HEK293 (cell line): ENCODE data around the gene SQSTM1.
A peak's percentile ranks its signal among the peaks of the same experiment; 100 is the strongest.

ENCODE experiments used
- CTCF ChIA-PET: fragments of 350-600 bp; formaldehyde crosslinking; extraction: SDS; loops from one replicate; lab custom pipeline; 2021; ENCODE audit warnings: antibody characterized with exemption; lab: Yijun Ruan, JAX
- POLR2A ChIA-PET: fragments of 300-600 bp; formaldehyde crosslinking; extraction: SDS; loops from one replicate; lab custom pipeline; 2020; ENCODE audit warnings: antibody characterized with exemption, inconsistent platforms; lab: Yijun Ruan, JAX
- H3K27ac ChIP-seq: fragments of 200-500 bp; sonication (Bioruptor generic); 2 replicates; pipeline ENCODE4 v1.5.1; 2014; ENCODE audit warnings: low read depth, low read length, control low read depth, inconsistent platforms; ENCODE audit errors: extremely low read depth
- H3K36me3 ChIP-seq, 2 experiments: fragments of 200-500 bp in 1 of 2; sonication (Bioruptor generic) in 1 of 2; 1 replicate in 1 of 2; 2 replicates in 1 of 2; pipeline ENCODE4 v1.5.1; 2014 to 2017; ENCODE audit warnings: inconsistent platforms in 2 of 2, low read length in 2 of 2; ENCODE audit not compliant: control insufficient read depth in 2 of 2, insufficient read depth in 1 of 2
- H3K4me1 ChIP-seq: fragments of 200-500 bp; sonication (Bioruptor generic); 2 replicates; pipeline ENCODE4 v1.5.1; 2014; ENCODE audit warnings: mild to moderate bottlenecking, low read length, inconsistent platforms; ENCODE audit not compliant: control insufficient read depth, insufficient read depth
- H3K4me3 ChIP-seq: 2 replicates; pipeline ENCODE4 v1.5.1; 2011; ENCODE audit warnings: low read depth, mild to moderate bottlenecking, control low read depth, low read length, moderate library complexity
- H3K9me3 ChIP-seq: fragments of 200-500 bp; sonication (Bioruptor generic); 2 replicates; pipeline ENCODE4 v1.5.1; 2014; ENCODE audit warnings: low read depth, low read length, inconsistent platforms; ENCODE audit not compliant: control insufficient read depth, insufficient read depth
- MYNN ChIP-seq: fragments of 450-650 bp; formaldehyde crosslinking; IDR thresholded peaks from 2 replicates; pipeline ENCODE4 v1.5.1; 2016; ENCODE audit warnings: missing biosample characterization, missing genetic modification characterization, borderline replicate concordance
- OSR2 ChIP-seq: fragments of 450-650 bp; formaldehyde crosslinking; IDR thresholded peaks from 2 replicates; pipeline ENCODE4 v1.5.1; 2016; ENCODE audit warnings: missing biosample characterization, missing genetic modification characterization
- PRDM6 ChIP-seq: fragments of 450-650 bp; formaldehyde crosslinking; IDR thresholded peaks from 2 replicates; pipeline ENCODE4 v1.5.1; 2017; ENCODE audit warnings: missing biosample characterization, missing genetic modification characterization
- ZBTB48 ChIP-seq: fragments of 450-650 bp; formaldehyde crosslinking; IDR thresholded peaks from 2 replicates; pipeline ENCODE4 v1.5.1; 2016; ENCODE audit warnings: missing biosample characterization, missing genetic modification characterization
- ZFP3 ChIP-seq: fragments of 450-650 bp; formaldehyde crosslinking; IDR thresholded peaks from 2 replicates; pipeline ENCODE4 v1.5.1; 2016; ENCODE audit warnings: low read depth, missing biosample characterization, missing genetic modification characterization
- ZNF10 ChIP-seq: fragments of 450-650 bp; formaldehyde crosslinking; IDR thresholded peaks from 2 replicates; pipeline ENCODE4 v1.5.1; 2017; ENCODE audit warnings: missing biosample characterization, missing genetic modification characterization
- ZNF202 ChIP-seq: fragments of 450-650 bp; formaldehyde crosslinking; IDR thresholded peaks from 2 replicates; pipeline ENCODE4 v1.5.1; 2016; ENCODE audit warnings: missing biosample characterization, missing genetic modification characterization, borderline replicate concordance
- ZNF274 ChIP-seq, 2 experiments: fragments of 200-500 bp in 1 of 2; fragments of 450-650 bp in 1 of 2; sonication (Bioruptor generic) in 1 of 2; formaldehyde crosslinking in 1 of 2; IDR thresholded peaks; 2 replicates each; pipeline versions ENCODE4 v1.5.1 to v1.6.1; 2014 to 2016; ENCODE audit warnings: borderline replicate concordance in 1 of 2, inconsistent platforms in 1 of 2, low read length in 1 of 2, missing biosample characterization in 1 of 2, missing genetic modification characterization in 1 of 2
- ZNF280D ChIP-seq: fragments of 450-650 bp; formaldehyde crosslinking; IDR thresholded peaks from 2 replicates; pipeline ENCODE4 v1.5.1; 2016; ENCODE audit warnings: missing biosample characterization, missing genetic modification characterization
- ZNF335 ChIP-seq: fragments of 450-650 bp; formaldehyde crosslinking; conservative IDR thresholded peaks from 2 replicates; pipeline ENCODE4 v1.5.1; 2016; ENCODE audit warnings: missing biosample characterization, missing genetic modification characterization
- ZNF341 ChIP-seq: fragments of 450-650 bp; formaldehyde crosslinking; IDR thresholded peaks from 2 replicates; pipeline ENCODE4; 2016; ENCODE audit warnings: low read depth, missing biosample characterization, missing genetic modification characterization
- ZNF404 ChIP-seq: fragments of 450-650 bp; formaldehyde crosslinking; IDR thresholded peaks from 2 replicates; pipeline ENCODE4 v1.5.1; 2017; ENCODE audit warnings: missing biosample characterization, missing genetic modification characterization
- ZNF560 ChIP-seq: fragments of 450-650 bp; formaldehyde crosslinking; IDR thresholded peaks from 2 replicates; pipeline ENCODE4 v1.5.1; 2017; ENCODE audit warnings: missing biosample characterization, missing genetic modification characterization, borderline replicate concordance
- ZNF580 ChIP-seq: fragments of 450-650 bp; formaldehyde crosslinking; IDR thresholded peaks from 2 replicates; pipeline ENCODE4 v1.5.1; 2016; ENCODE audit warnings: missing biosample characterization, missing genetic modification characterization
- ZNF629 ChIP-seq: fragments of 450-650 bp; formaldehyde crosslinking; IDR thresholded peaks from 2 replicates; pipeline ENCODE4 v1.5.1; 2017; ENCODE audit warnings: missing biosample characterization, missing genetic modification characterization
- ZNF654 ChIP-seq: fragments of 450-650 bp; formaldehyde crosslinking; IDR thresholded peaks from 2 replicates; pipeline ENCODE4 v1.5.1; 2016; ENCODE audit warnings: low read depth, missing biosample characterization, missing genetic modification characterization
- ZNF830 ChIP-seq: fragments of 450-650 bp; IDR thresholded peaks from 2 replicates; pipeline ENCODE4 v1.5.0; 2018; ENCODE audit warnings: missing biosample characterization, missing genetic modification characterization, low read depth, mild to moderate bottlenecking, moderate library complexity
- TF ChIP-seq, protein P1 (sequence below): fragments of 450-650 bp; formaldehyde crosslinking; IDR thresholded peaks from 2 replicates; pipeline ENCODE4 v1.5.1; 2016; ENCODE audit warnings: missing biosample characterization, missing genetic modification characterization, borderline replicate concordance
- TF ChIP-seq, protein P2 (sequence below): sonication (generic); formaldehyde crosslinking; IDR thresholded peaks from 2 replicates; pipeline ENCODE4 v1.8.1; 2022; ENCODE audit warnings: mild to moderate bottlenecking, moderate library complexity, missing genetic modification reagents
- TF ChIP-seq, protein P3 (sequence below): fragments of 450-650 bp; IDR thresholded peaks from 2 replicates; pipeline ENCODE4 v1.5.1; 2018; ENCODE audit warnings: missing biosample characterization, missing genetic modification characterization

Gene SQSTM1

DNA sequence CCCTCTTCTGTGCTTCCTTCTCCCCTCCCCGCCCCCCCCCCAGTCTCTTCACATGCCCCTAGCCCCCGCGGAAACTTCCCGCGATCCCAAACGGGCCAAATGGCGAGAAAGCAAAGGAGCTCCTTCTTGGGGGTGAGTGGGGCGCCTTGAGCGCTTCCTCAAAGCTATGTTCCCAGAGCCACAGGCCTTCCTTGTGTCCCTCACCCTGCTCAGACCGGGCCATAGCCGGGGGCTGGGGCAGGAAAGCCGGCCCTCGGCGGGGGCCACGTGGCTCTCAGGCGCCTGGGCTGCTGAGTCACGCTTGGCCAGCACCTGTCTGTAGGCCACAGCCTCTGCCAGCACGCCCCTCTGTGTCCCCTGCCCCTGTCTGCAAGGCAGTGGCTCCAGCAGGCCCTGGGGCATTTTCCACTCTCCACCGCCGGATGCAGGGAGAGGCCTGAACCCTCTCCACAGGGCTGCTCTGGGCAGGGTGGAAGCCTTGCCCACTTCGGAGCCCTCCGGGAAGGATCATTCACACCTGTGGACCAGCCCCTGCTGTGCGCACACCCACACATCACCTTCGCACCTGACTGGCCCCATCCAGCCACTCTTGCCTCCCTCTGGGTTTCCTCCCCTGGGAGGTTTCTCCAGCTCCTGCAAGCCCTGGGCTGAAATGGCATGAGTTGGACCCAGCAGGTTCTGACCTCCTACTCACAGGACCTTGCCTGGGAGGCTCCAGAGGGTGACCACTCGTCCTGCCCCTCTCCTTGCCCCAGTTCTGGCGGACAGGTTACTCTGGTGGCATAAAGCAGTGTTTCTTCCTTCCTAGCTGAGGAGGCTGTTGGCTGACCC is 1.2 kb upstream of the SQSTM1 start (continued):
- TF ChIP-seq ZNF280D (no peak), ZNF629 (tag by site-specific recombination) (no peak)

- Histone ChIP-seq H3K27ac (peak overlapping the region; percentile 92), H3K4me1 (peaks cover 19% of the 10 kb centered on the region), H3K9me3 (no peaks in the 10 kb centered on the region), H3K4me3 (peak overlapping the region; percentile 83), H3K36me3 (peaks cover 5 to 41% of the 10 kb centered on the region in 2 experiments; a peak in 2 of 3 replicates)
- CTCF ChIA-PET, result no interaction called here
- POLR2A ChIA-PET, result interaction anchor here (0.6 to 1.7 kb wide), 13 partner anchors 9 to 193 kb away, joined by 3 to 28 read pairs (median 4); partner anchors contain the start of genes LTC4S, MAML1, MGAT4B and MRNIP
- TF ChIP-seq ZNF830 (tag by site-specific recombination), result no peak
- TF ChIP-seq, protein P1, sequence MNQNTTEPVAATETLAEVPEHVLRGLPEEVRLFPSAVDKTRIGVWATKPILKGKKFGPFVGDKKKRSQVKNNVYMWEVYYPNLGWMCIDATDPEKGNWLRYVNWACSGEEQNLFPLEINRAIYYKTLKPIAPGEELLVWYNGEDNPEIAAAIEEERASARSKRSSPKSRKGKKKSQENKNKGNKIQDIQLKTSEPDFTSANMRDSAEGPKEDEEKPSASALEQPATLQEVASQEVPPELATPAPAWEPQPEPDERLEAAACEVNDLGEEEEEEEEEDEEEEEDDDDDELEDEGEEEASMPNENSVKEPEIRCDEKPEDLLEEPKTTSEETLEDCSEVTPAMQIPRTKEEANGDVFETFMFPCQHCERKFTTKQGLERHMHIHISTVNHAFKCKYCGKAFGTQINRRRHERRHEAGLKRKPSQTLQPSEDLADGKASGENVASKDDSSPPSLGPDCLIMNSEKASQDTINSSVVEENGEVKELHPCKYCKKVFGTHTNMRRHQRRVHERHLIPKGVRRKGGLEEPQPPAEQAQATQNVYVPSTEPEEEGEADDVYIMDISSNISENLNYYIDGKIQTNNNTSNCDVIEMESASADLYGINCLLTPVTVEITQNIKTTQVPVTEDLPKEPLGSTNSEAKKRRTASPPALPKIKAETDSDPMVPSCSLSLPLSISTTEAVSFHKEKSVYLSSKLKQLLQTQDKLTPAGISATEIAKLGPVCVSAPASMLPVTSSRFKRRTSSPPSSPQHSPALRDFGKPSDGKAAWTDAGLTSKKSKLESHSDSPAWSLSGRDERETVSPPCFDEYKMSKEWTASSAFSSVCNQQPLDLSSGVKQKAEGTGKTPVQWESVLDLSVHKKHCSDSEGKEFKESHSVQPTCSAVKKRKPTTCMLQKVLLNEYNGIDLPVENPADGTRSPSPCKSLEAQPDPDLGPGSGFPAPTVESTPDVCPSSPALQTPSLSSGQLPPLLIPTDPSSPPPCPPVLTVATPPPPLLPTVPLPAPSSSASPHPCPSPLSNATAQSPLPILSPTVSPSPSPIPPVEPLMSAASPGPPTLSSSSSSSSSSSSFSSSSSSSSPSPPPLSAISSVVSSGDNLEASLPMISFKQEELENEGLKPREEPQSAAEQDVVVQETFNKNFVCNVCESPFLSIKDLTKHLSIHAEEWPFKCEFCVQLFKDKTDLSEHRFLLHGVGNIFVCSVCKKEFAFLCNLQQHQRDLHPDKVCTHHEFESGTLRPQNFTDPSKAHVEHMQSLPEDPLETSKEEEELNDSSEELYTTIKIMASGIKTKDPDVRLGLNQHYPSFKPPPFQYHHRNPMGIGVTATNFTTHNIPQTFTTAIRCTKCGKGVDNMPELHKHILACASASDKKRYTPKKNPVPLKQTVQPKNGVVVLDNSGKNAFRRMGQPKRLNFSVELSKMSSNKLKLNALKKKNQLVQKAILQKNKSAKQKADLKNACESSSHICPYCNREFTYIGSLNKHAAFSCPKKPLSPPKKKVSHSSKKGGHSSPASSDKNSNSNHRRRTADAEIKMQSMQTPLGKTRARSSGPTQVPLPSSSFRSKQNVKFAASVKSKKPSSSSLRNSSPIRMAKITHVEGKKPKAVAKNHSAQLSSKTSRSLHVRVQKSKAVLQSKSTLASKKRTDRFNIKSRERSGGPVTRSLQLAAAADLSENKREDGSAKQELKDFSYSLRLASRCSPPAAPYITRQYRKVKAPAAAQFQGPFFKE, result 0 out of 2 replicates have a peak, but pooled peaks have one; percentile 47
- TF ChIP-seq ZNF202, result no peak
- TF ChIP-seq ZNF560 (tag by site-specific recombination), result no peak
- no peak for TF ChIP-seq PRDM6 (tag by site-specific recombination)
- TF ChIP-seq, protein P2, sequence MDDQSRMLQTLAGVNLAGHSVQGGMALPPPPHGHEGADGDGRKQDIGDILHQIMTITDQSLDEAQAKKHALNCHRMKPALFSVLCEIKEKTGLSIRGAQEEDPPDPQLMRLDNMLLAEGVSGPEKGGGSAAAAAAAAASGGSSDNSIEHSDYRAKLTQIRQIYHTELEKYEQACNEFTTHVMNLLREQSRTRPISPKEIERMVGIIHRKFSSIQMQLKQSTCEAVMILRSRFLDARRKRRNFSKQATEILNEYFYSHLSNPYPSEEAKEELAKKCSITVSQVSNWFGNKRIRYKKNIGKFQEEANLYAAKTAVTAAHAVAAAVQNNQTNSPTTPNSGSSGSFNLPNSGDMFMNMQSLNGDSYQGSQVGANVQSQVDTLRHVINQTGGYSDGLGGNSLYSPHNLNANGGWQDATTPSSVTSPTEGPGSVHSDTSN (CRISPR knock-in tag), result 0 out of 2 replicates have a peak, but pooled peaks have one; percentile 14
- TF ChIP-seq ZNF335, result no peak
- no peak for TF ChIP-seq OSR2
- no peak for TF ChIP-seq ZNF404
- TF ChIP-seq ZFP3 (tag by site-specific recombination), result no peak
- TF ChIP-seq ZNF580 (tag by site-specific recombination), result no peak
- TF ChIP-seq ZBTB48 (tag by site-specific recombination), result no peak
- TF ChIP-seq ZNF629 (tag by site-specific recombination), result no peak
- TF ChIP-seq, protein P3, sequence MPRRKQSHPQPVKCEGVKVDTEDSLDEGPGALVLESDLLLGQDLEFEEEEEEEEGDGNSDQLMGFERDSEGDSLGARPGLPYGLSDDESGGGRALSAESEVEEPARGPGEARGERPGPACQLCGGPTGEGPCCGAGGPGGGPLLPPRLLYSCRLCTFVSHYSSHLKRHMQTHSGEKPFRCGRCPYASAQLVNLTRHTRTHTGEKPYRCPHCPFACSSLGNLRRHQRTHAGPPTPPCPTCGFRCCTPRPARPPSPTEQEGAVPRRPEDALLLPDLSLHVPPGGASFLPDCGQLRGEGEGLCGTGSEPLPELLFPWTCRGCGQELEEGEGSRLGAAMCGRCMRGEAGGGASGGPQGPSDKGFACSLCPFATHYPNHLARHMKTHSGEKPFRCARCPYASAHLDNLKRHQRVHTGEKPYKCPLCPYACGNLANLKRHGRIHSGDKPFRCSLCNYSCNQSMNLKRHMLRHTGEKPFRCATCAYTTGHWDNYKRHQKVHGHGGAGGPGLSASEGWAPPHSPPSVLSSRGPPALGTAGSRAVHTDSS (tag by site-specific recombination), result no peak
- no peak for TF ChIP-seq MYNN (tag by site-specific recombination)
- peak; percentile 72 for TF ChIP-seq ZNF10
- no peak for TF ChIP-seq ZNF654
- TF ChIP-seq ZNF341 (tag by site-specific recombination), result no peak
- no peak for TF ChIP-seq ZNF274 (IDR thresholded peaks at IDR 0.05; ENCODE audit: low read length)
- TF ChIP-seq ZNF274 (tag by site-specific recombination; IDR thresholded peaks at IDR 0.05; ENCODE audit: borderline replicate concordance), result no peak
Measured at GRCh38 chr5:179820127-179820482, 600 bp upstream of the SQSTM1 start.
